ENCODE data around the gene SLC25A27.
"Not testable (repeated sequence)": the region's sequence is repeated elsewhere in the genome, so short reads cannot be mapped to it uniquely, and the experiment has no call there.

SLC25A27 gene

GRCh38 chr6:46652603-46653438 lies at the start of gene SLC25A27, which contains the start of gene CYP39A1:
TSS of gene SLC25A27 (plus strand) at chr6:46652975. CDS start at chr6:46653193, 218 bp downstream.
TSS of gene CYP39A1 (minus strand) at chr6:46652818. CDS start at chr6:46652582, 236 bp downstream.
- DNase-seq: peak; percentile 77

GRCh38 chr6:46605091-46605797 lies 47.5 kb upstream of the SLC25A27 start:
- no peak for DNase-seq

- no peak for DNase-seq
Observed at GRCh38 chr6:46606338-46606737, 46.4 kb upstream of the SLC25A27 start.

- DNase-seq: no peak
Observed at GRCh38 chr6:46610862-46611553, 41.8 kb upstream of the SLC25A27 start.

GRCh38 chr6:46612645-46613044 lies 40.1 kb upstream of the SLC25A27 start:
- no peak for DNase-seq

GRCh38 chr6:46618726-46619125 lies 34.0 kb upstream of the SLC25A27 start:
- DNase-seq: no peak

- DNase-seq: peak; percentile 32
Observed at GRCh38 chr6:46626228-46626909, 26.4 kb upstream of the SLC25A27 start.

- no peak for DNase-seq
Observed at GRCh38 chr6:46626976-46627375, 25.8 kb upstream of the SLC25A27 start.

GRCh38 chr6:46628498-46628897 lies 24.3 kb upstream of the SLC25A27 start:
- DNase-seq: no peak

- DNase-seq: no peak
Observed at GRCh38 chr6:46628976-46629375, 23.8 kb upstream of the SLC25A27 start.

- no peak for DNase-seq
Observed at GRCh38 chr6:46629691-46630090, 23.1 kb upstream of the SLC25A27 start.

- no peak for DNase-seq
Observed at GRCh38 chr6:46632053-46632452, 20.7 kb upstream of the SLC25A27 start.

- no peak for DNase-seq
Observed at GRCh38 chr6:46635462-46635861, 17.3 kb upstream of the SLC25A27 start.

GRCh38 chr6:46637145-46637544 lies 15.6 kb upstream of the SLC25A27 start:
- DNase-seq: no peak

GRCh38 chr6:46637933-46638332 lies 14.8 kb upstream of the SLC25A27 start:
- no peak for DNase-seq

GRCh38 chr6:46638650-46639049 lies 14.1 kb upstream of the SLC25A27 start:
- no peak for DNase-seq

GRCh38 chr6:46642928-46643751 lies 9.6 kb upstream of the SLC25A27 start:
- no peak for DNase-seq

- no peak for DNase-seq
Observed at GRCh38 chr6:46645265-46645664, 7.5 kb upstream of the SLC25A27 start.

GRCh38 chr6:46648108-46648507 lies 4.7 kb upstream of the SLC25A27 start:
- not testable (repeated sequence) for DNase-seq

GRCh38 chr6:46648869-46649492 lies 3.8 kb upstream of the SLC25A27 start:
- DNase-seq: no peak

GRCh38 chr6:46651006-46651405 lies 1.8 kb upstream of the SLC25A27 start:
- no peak for DNase-seq
